ENCODE results near the gene MRPS18B.

DNA sequence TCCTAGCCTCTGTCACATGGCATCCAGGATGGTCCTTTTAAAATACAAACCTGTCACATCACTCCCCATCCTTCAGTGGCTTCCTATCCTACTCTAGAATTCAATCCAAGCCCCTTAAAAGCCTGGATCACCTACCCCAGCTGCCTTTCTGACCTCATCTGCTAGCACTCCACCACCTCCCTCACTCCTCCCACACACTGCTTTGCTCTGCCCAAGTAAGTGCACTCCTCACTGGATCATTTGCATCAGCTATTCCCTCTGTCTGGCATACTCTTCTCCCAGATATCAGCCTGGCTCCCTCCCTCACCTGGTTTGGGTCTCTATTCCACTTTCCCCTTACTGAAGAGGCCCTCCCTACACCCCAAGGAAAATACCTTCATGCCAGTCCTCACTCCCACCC, 39.8 kb downstream of the MRPS18B start:
- TF ChIP-seq CTCF (IDR thresholded peaks at IDR 0.05): no peak
- no peak for TF ChIP-seq POLR2A (IDR thresholded peaks at IDR 0.05)
